ENCODE data around the gene HAVCR2. TPM values are rescaled to one million over a fixed set of nuclear protein-coding genes. Genes with fewer than 3 reads are reported as not detected.
"Not testable (repeated sequence)": the region's sequence is repeated elsewhere in the genome, so short reads cannot be mapped to it uniquely, and the experiment has no call there.

HAVCR2 gene
- total RNA-seq, 1 experiment from 2014 or later: not detected

DNA sequence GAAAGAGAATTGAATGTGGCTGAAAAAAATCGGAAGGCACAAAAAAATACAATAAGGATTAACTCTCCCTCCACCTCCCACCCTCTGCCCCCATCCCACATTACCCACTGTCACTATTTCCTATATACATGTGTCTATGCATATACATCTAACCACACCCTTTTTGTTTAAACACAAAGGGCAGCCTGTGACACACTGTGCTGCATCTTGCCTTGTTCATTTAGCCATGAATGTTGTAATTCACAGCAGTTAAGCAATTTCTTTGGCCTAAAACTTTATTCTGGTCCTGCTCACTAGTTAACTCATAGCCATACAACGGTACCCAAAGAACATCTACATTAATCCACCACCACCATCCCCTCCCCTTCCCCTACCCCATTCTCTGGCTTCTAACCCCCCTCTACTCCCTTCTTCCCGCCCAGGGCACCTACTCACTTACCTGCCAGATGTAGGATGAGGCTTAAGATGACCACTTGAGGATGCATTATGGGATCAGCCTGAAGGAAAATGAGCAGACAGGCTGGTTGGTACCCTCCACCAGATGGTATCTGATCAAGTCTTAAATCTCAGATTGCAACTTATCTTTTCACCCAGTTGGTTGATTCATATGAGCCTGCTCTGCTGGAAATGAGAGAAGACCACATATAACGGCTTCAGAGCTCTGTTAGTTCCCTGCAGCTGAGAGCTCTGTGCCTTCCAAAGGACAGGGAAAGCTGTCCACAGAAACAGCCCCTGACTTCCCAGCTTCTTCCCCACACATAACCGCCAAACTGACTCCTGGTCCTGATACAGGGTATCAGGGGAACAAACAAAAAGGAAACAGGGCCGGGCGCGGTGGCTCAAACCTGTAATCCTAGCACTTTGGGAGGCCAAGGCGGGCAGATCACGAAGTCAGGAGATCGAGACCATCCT, 51.1 kb downstream of the HAVCR2 start:
- DNase-seq (ENCODE audit: low read depth, low spot score): no peak
- in situ Hi-C loops (cut with HindIII; ENCODE audit: low pct_unique_long_range_greater_than_20kb, low sequenced_read_pairs): no loop called here

DNA sequence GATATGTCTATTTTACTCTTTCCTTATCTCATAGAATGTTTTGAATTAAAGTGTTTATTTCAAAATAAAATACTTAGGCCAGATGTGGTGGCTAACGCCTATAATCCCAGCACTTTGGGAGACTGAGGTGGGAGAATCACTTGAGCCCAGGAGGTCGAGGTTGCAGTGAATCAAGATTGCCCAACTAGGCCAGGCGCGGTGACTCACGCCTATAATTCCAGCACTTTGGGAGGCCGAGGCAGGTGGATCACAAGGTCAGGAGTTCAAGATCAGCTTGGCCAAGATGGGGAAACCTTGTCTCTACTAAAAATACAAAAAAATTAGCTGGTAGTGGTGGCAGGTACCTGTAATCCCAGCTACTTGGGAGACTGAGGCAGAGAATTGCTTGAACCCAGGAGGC, 52.0 kb downstream of the HAVCR2 start:
- in situ Hi-C loops (cut with HindIII; ENCODE audit: low pct_unique_long_range_greater_than_20kb, low sequenced_read_pairs); DNase-seq (ENCODE audit: low read depth, low spot score): not testable (repeated sequence)

DNA sequence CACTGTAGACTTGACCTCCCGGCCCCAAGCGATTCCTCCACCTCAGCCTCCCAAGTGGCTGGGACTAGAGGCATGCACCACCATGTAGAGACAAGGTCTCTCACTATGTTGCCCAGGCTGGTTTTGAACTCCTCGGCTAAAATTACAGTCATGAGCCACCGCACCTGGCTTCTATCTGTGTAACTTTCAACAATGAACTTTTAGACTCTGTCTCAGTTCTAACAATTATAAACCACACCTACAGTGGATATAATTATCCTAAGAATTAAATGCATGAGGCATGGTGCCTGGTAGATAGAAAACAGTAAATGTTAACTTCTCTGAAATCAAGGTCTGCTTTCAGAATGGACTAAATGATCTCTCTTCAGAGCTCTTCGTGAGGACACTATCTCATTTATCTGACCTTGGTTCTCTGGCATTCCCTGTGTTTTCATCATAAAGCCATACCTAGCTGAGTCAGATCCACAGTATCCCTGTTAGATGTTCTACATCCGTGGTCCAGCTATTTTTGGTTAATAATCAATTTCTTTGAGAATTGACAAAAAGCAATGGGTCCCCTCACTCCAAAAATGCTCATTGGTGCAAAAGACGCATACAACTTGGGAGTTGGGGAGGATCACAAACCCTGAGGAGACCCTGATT, 57.1 kb downstream of the HAVCR2 start:
- in situ Hi-C loops (cut with HindIII; ENCODE audit: low pct_unique_long_range_greater_than_20kb, low sequenced_read_pairs): no loop called here
- DNase-seq (ENCODE audit: low read depth, low spot score): no peak

DNA sequence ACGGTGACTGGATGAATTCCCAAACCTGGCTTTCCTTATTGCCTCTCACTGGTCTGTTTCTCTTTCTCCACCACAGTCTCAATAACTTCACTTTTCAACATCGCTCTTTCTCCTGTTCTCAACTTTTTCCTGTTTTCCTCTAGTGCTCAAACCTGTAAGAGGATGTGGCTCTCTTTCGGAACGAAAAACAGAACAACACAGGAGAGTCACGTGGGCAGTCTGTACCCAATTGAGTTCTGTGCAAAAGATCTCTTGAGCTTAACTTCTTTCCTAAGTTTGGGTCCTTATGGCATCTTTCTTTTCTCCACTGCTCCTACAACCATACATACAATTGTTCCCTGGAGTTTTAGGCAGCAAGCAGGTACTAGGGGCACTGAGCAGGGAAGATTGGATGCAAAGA, 58.8 kb downstream of the HAVCR2 start:
- in situ Hi-C loops (cut with HindIII; ENCODE audit: low pct_unique_long_range_greater_than_20kb, low sequenced_read_pairs): no loop called here
- DNase-seq (ENCODE audit: low read depth, low spot score): no peak

DNA sequence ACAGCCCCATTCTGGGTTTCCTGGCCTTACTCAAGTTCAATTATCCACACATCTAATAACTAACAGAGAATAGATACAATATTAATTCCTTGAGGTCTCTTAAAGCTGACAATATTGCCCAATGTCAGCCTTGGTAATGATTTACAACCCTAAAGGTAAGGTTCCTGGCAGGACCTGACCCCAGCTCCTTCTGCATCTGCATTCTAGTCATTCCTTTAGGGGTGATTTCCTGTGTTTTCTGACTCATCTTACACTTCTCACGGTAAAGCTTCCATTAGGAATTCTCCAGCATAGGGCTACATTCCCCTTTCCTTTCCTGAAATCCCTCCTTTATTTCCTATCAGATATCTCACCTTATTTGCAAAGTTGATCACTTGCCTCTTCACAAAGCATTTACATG, 59.2 kb downstream of the HAVCR2 start:
- no peak for DNase-seq (ENCODE audit: low read depth, low spot score)
- in situ Hi-C loops (cut with HindIII; ENCODE audit: low pct_unique_long_range_greater_than_20kb, low sequenced_read_pairs): no loop called here

DNA sequence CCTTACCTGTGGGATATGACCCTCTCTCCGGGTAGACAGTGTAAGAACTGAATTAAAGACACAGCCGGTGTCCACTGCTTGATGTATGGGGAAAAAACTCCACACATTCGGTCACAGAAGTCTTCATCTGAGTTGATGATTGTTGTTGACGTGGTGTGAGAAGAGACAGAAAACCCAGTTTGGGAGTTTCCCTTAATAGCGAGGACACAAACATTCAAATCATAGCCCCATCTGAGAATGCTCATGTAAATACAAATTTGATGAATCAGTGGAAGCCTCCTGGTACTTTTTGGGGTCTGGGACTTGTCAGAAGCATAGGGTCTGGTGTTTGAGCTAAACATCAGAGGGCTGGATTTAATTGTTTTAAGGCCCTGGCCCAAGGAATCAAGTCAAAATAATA, 60.9 kb downstream of the HAVCR2 start:
- DNase-seq (ENCODE audit: low read depth, low spot score): no peak
- in situ Hi-C loops (cut with HindIII; ENCODE audit: low pct_unique_long_range_greater_than_20kb, low sequenced_read_pairs): no loop called here

DNA sequence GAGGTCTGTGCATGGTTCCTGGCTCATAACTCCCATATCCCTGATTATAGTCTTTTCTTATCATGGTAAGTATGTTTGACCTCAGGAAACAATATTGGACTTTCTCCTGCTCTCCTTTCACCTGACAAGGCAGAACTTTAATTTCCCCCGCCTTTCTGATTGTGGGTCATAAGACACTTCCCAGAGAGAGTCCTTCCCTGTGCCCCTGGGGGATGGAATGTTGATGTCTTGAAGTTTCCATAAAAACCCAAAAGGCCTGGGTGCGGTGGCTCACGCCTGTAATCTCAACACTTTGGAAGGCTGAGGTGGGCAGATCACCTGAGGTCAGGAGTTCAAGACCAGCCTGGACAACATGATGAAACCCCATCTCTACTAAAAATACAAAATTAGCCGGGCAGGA, 61.8 kb downstream of the HAVCR2 start:
- in situ Hi-C loops (cut with HindIII; ENCODE audit: low pct_unique_long_range_greater_than_20kb, low sequenced_read_pairs); DNase-seq (ENCODE audit: low read depth, low spot score): not testable (repeated sequence)

DNA sequence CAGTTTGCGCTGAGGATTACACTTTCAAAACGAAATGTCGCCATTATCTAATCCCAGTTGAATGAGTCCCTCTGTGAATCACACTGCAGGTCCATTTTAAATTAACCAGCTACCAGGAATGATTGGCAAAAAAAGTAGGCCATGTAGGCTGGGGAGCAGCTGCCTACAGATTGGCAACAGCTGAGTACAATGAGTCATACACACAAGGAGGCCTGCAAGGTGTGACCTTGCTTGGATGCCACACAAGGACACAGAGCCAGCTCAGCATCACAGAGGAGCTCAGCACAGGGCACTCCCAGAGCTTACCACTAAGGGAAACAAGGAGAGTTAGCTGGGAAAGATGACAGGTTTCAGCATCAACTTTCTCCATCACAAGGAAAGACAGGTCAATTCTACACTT, 62.8 kb downstream of the HAVCR2 start:
- no peak for DNase-seq (ENCODE audit: low read depth, low spot score)
- in situ Hi-C loops (cut with HindIII; ENCODE audit: low pct_unique_long_range_greater_than_20kb, low sequenced_read_pairs): no loop called here

DNA sequence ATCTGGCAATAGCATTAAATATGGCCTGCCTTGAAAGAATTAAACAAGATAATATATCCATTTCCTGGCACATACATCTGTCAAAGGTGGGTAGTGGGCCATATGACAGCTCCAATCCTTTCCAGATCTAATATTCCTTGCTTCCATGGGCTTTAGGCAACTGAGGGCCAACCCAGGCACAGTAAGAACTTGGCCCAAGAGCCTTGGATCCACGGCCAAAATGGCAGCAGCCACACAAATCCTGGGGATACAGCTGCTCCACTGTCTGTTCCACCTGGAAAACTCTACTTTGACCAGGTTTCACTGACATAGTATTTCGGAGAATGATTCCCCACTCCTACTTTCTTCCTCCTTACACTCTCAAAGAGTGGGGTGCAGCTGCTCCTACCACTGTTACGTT, 63.2 kb downstream of the HAVCR2 start:
- DNase-seq (ENCODE audit: low read depth, low spot score): no peak
- in situ Hi-C loops (cut with HindIII; ENCODE audit: low pct_unique_long_range_greater_than_20kb, low sequenced_read_pairs): no loop called here

DNA sequence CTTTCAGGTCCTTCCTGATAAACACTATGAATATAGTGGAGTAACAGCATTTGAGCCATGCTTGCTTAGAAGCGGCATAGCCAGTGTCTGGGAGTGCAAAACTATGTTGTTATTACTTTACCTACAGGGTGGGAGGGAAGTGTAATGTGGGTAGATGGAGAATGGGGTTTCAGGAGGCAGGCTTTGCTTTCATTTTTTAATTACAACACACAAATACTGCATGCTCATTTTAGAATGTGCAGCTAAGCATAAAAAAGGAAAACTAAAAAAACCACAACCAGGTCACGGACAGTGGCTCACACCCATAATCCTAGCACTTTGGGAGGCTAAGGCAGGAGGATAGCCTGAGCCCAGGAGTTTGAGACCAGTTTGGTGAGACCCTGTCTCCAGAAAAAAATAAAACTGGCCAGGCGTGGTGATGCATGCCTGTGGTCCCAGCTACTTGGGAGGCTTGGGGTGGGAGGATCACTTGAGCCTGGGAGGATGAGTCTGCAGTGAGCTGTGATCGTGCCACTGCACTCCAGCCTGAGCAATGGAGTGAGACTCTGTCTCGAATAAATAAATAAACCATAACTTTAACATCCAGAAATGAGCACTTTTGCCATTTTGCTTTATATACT, 70.2 kb downstream of the HAVCR2 start:
- no peak for DNase-seq (ENCODE audit: low read depth, low spot score)
- in situ Hi-C loops (cut with HindIII; ENCODE audit: low pct_unique_long_range_greater_than_20kb, low sequenced_read_pairs): no loop called here

Other genes starting within 250 kb of the HAVCR2 start
- not detected in 2 replicates for gene TIMD4, start 145.8 kb downstream of the HAVCR2 start, total RNA-seq (2014; rRNA removed; shearing (Covaris generic))
- gene HAVCR1, start 49.9 kb downstream of the HAVCR2 start, total RNA-seq (2014; rRNA removed; shearing (Covaris generic)): not detected in 2 replicates
- 16.3 and 17.7 TPM in 2 replicates for gene MED7, start 33.8 kb upstream of the HAVCR2 start, total RNA-seq (2014; rRNA removed; shearing (Covaris generic))
- gene GARIN3, start 57.2 kb upstream of the HAVCR2 start, total RNA-seq (2014; rRNA removed; shearing (Covaris generic)): not detected in 2 replicates
- 20.6 and 22.2 TPM in 2 replicates for gene ITK, start 71.8 kb upstream of the HAVCR2 start, total RNA-seq (2014; rRNA removed; shearing (Covaris generic))
- 10.1 and 11.0 TPM in 2 replicates for gene CYFIP2, start 157.1 kb upstream of the HAVCR2 start, total RNA-seq (2014; rRNA removed; shearing (Covaris generic))

Measured in SK-MEL-5 (cell line).